ENCODE measurements around the gene PTPRN2. TPM values are rescaled to one million over a fixed set of nuclear protein-coding genes. Genes with fewer than 3 reads are reported as not detected.
A peak's percentile ranks its signal among the peaks of the same experiment; 100 is the strongest.
"Not testable (repeated sequence)": the region's sequence is repeated elsewhere in the genome, so short reads cannot be mapped to it uniquely, and the experiment has no call there.

PTPRN2 gene
- total RNA-seq, 1 donor from 2014 or later: 15.4 TPM

DNA sequence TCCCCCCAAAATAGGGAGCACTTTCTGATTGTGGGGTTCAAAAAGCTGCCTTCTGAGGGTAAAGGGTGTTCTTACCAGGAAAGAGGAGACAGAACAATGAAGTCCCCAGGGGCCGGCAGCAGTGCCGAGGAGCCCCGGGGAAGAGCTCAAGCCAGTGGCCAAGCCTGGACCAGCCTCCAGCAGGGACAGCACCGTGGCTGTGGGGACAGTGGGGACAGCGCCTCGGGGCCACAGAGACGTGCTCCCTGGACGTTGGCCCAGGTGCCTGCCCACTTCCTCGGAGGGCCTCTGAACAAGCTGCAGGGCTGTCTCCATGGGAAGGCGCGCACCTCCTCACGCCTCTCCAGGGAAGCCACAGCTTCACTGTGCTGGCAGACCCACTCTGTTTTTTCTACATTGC, 312.6 kb downstream of the PTPRN2 start:
- TF ChIP-seq, protein P1, sequence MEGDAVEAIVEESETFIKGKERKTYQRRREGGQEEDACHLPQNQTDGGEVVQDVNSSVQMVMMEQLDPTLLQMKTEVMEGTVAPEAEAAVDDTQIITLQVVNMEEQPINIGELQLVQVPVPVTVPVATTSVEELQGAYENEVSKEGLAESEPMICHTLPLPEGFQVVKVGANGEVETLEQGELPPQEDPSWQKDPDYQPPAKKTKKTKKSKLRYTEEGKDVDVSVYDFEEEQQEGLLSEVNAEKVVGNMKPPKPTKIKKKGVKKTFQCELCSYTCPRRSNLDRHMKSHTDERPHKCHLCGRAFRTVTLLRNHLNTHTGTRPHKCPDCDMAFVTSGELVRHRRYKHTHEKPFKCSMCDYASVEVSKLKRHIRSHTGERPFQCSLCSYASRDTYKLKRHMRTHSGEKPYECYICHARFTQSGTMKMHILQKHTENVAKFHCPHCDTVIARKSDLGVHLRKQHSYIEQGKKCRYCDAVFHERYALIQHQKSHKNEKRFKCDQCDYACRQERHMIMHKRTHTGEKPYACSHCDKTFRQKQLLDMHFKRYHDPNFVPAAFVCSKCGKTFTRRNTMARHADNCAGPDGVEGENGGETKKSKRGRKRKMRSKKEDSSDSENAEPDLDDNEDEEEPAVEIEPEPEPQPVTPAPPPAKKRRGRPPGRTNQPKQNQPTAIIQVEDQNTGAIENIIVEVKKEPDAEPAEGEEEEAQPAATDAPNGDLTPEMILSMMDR (conservative IDR thresholded peaks at IDR 0.05): no peak
- DNase-seq (ENCODE audit: extremely low spot score, unreplicated experiment): peak; percentile 43
- H3K9me3 Mint-ChIP-seq: no peaks in the 10 kb centered on the region
- H3K36me3 Mint-ChIP-seq: no peaks in the 10 kb centered on the region
- no peak overlapping the region for H3K27ac Mint-ChIP-seq
- H3K4me1 Mint-ChIP-seq (ENCODE audit: unreplicated experiment): no peaks in the 10 kb centered on the region
- no peaks in the 10 kb centered on the region for H3K27me3 Mint-ChIP-seq
- no peak overlapping the region for H3K4me3 Mint-ChIP-seq

DNA sequence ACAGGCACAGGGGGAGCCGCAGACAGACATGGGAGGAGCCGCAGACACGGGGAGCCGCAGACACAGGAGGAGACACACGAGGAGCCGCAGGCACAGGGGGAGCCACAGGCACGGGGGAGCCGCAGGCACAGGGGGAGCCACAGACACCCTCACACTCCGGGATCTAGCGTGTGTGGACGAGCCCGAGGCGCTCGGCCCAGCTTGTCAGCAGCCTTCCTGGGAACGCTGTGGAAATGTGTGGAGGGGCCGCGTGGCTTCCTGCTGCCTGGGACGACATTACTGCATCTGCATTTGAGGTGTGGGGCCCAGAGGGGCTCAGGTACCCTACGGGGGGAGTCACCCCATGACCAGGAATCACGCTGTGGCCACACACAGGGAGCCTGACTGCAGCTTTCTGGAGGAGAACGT, 313.2 kb downstream of the PTPRN2 start:
- no peaks in the 10 kb centered on the region for H3K27me3 Mint-ChIP-seq
- H3K9me3 Mint-ChIP-seq: no peaks in the 10 kb centered on the region
- H3K4me3 Mint-ChIP-seq: no peak overlapping the region
- H3K36me3 Mint-ChIP-seq: no peaks in the 10 kb centered on the region
- no peak overlapping the region for H3K27ac Mint-ChIP-seq
- peak; percentile 45 for DNase-seq (ENCODE audit: extremely low spot score, unreplicated experiment)
- TF ChIP-seq, protein P1 (conservative IDR thresholded peaks at IDR 0.05): no peak
- no peaks in the 10 kb centered on the region for H3K4me1 Mint-ChIP-seq (ENCODE audit: unreplicated experiment)

DNA sequence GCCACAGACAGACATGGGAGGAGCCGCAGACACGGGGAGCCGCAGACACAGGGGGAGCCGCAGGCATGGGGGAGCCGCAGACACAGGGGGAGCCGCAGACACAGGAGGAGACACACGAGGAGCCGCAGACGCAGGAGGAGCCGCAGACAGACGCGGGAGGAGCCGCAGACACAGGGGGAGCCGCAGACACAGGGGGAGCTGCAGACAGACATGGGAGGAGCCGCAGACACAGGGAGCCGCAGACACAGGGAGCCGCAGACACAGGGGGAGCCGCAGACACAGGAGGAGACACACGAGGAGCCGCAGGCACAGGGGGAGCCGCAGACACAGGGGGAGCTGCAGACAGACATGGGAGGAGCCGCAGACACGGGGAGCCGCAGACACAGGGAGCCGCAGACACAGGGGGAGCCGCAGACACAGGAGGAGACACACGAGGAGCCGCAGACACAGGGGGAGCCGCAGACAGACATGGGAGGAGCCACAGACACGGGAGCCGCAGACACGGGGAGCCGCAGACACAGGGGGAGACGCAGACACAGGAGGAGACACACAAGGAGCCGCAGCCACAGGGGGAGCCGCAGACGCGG, 313.8 kb downstream of the PTPRN2 start:
- H3K27me3 Mint-ChIP-seq; H3K36me3 Mint-ChIP-seq; H3K9me3 Mint-ChIP-seq; H3K4me1 Mint-ChIP-seq (ENCODE audit: unreplicated experiment); H3K4me3 Mint-ChIP-seq; H3K27ac Mint-ChIP-seq: not testable (repeated sequence)
- peak; percentile 67 for DNase-seq (ENCODE audit: extremely low spot score, unreplicated experiment)

DNA sequence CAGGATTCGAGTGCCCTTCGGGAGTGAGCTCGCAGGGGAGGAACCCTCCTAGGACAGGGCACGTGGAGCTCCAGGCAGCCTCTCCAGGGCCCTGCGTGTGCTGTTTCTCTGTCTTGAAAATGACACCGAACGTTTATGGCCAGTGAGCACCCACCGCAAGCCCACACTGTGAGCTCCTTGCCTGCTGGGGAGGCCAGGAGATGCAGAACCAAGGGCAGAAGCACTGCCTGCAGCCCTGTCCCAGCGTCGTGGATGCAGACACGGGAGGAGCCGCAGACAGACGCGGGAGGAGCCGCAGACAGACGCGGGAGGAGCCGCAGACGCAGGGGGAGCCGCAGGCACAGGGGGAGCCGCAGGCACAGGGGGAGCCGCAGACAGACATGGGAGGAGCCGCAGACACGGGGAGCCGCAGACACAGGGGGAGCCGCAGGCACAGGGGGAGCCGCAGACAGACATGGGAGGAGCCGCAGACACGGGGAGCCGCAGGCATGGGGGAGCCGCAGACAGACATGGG, 314.4 kb downstream of the PTPRN2 start:
- Mint-ChIP-seq H3K9me3 (no peaks in the 10 kb centered on the region), H3K4me1 (ENCODE audit: unreplicated experiment) (no peaks in the 10 kb centered on the region), H3K27ac (no peak overlapping the region), H3K4me3 (no peak overlapping the region), H3K27me3 (no peaks in the 10 kb centered on the region), H3K36me3 (no peaks in the 10 kb centered on the region)
- TF ChIP-seq, protein P1 (conservative IDR thresholded peaks at IDR 0.05): no peak
- DNase-seq (ENCODE audit: extremely low spot score, unreplicated experiment): peak; percentile 49

DNA sequence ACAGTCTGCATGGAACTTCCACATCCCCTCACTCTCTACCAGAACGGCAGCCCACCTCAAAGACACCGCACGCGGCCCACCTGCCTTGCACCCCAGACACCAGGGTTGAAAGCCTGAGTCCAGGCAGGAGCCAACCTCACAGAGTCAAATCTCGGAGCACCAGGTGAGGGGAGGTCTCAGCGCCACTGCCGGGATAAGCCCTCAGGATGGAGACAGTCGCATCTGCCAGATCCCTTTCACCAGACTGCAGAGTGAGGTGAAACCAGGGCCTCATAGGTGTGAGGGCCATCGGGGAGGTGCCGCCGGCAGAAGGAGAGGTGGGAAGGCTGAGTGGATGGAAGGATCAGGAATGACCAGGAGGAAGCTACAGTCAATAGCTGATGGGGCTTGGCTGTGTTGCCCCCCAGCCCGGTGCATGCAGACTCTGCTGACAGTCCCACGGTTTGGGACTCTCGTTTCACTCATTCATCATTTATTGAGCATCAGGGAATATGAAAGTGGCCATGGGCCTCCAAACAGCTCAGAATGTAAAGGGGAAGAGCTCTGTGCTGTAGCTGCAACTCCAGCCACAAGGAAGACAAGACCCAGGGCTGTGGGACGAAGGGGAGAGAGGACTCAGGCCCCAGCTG, 315.0 kb downstream of the PTPRN2 start:
- Mint-ChIP-seq H3K36me3 (no peaks in the 10 kb centered on the region), H3K27ac (no peak overlapping the region)
- peak; percentile 59 for DNase-seq (ENCODE audit: extremely low spot score, unreplicated experiment)

DNA sequence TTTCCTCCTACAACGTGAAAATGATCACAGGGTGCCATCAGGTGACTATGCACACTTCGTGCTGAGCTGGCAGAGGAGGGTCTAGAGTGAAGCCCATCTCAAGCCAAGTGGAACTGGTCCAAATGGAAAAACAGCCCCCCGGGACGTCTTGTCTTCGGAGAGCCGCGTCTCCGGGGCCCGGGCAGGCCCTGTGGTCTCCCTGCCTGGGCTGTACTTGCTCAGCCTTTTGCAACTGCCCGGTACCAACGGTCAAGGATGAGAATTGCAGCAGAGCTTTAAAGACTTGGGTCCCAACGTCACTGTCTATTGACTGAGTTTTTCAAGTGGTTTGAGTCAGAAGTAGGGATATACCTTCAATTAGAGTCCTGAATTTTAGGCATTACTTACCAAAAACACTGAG, 315.5 kb downstream of the PTPRN2 start:
- no peaks in the 10 kb centered on the region for H3K36me3 Mint-ChIP-seq
- H3K9me3 Mint-ChIP-seq: no peaks in the 10 kb centered on the region
- no peaks in the 10 kb centered on the region for H3K4me1 Mint-ChIP-seq (ENCODE audit: unreplicated experiment)
- no peak overlapping the region for H3K27ac Mint-ChIP-seq
- no peak overlapping the region for H3K4me3 Mint-ChIP-seq
- H3K27me3 Mint-ChIP-seq: peaks cover 4% of the 10 kb centered on the region
- no peak for DNase-seq (ENCODE audit: extremely low spot score, unreplicated experiment)
- TF ChIP-seq, protein P1 (conservative IDR thresholded peaks at IDR 0.05): no peak

More for the DNA sequence above, 315.0 kb downstream of the PTPRN2 start:
- Mint-ChIP-seq H3K4me1 (ENCODE audit: unreplicated experiment) (no peaks in the 10 kb centered on the region), H3K4me3 (no peak overlapping the region), H3K27me3 (peaks cover 2% of the 10 kb centered on the region), H3K9me3 (no peaks in the 10 kb centered on the region)
- TF ChIP-seq, protein P1 (conservative IDR thresholded peaks at IDR 0.05): no peak

Measured in type B pancreatic cell (in vitro differentiated cells).